Smooth muscle cell (in vitro differentiated cells): Measurements from ENCODE around the gene SLC38A8. TPM values are rescaled to one million over a fixed set of nuclear protein-coding genes. Genes with fewer than 3 reads are reported as not detected.

ENCODE experiments used
- DNase-seq: peaks from one replicate; lab custom pipeline; 2025; ENCODE audit not compliant: unreplicated experiment; lab: John Stamatoyannopoulos, UW
- H2AFZ ChIP-seq: fragments of 200-600 bp; sonication (generic); 2 replicates; pipeline ENCODE4 v1.6.0; 2016; ENCODE audit warnings: antibody characterized with exemption, low read depth, mild to moderate bottlenecking
- H3F3A ChIP-seq: fragments of 200-600 bp; sonication (generic); 2 replicates; pipeline ENCODE4 v1.6.0; 2017; ENCODE audit warnings: antibody characterized with exemption, low read depth
- H3K27ac ChIP-seq: fragments of 200-600 bp; sonication (generic); 2 replicates; pipeline ENCODE4 v1.5.1; 2016; ENCODE audit warnings: low read depth, mild to moderate bottlenecking
- H3K27me3 ChIP-seq: fragments of 200-600 bp; sonication (generic); 2 replicates; pipeline ENCODE4 v1.6.1; 2016; ENCODE audit warnings: low read depth, mild to moderate bottlenecking
- H3K36me3 ChIP-seq: fragments of 200-600 bp; sonication (generic); 2 replicates; pipeline ENCODE4 v1.5.1; 2016; ENCODE audit warnings: low read depth
- H3K4me1 ChIP-seq: fragments of 200-600 bp; sonication (generic); 2 replicates; pipeline ENCODE4 v1.5.1; 2016; ENCODE audit warnings: low read depth
- H3K4me2 ChIP-seq: fragments of 200-600 bp; sonication (generic); 2 replicates; pipeline ENCODE4 v1.6.0; 2016; ENCODE audit warnings: mild to moderate bottlenecking
- H3K4me3 ChIP-seq: fragments of 200-600 bp; sonication (generic); 2 replicates; pipeline ENCODE4 v1.5.1; 2016; ENCODE audit warnings: mild to moderate bottlenecking
- H3K79me2 ChIP-seq: fragments of 200-600 bp; sonication (generic); 2 replicates; pipeline ENCODE4 v1.6.0; 2016; ENCODE audit warnings: low read depth, mild to moderate bottlenecking
- H3K9ac ChIP-seq: fragments of 200-600 bp; sonication (generic); 2 replicates; pipeline ENCODE4 v1.6.0; 2016; ENCODE audit warnings: low read depth
- H3K9me3 ChIP-seq: fragments of 200-600 bp; sonication (generic); replicated peaks from 2 replicates; pipeline ENCODE4 v1.5.1; 2016; ENCODE audit warnings: low read depth
- H4K20me1 ChIP-seq: fragments of 200-600 bp; sonication (generic); 2 replicates; pipeline ENCODE4 v1.6.0; 2016; ENCODE audit warnings: low read depth
- CTCF ChIP-seq: fragments of 200-600 bp; sonication (generic); IDR thresholded peaks from 2 replicates; pipeline ENCODE4 v1.5.1; 2017; ENCODE audit warnings: borderline replicate concordance, mild to moderate bottlenecking, antibody characterized with exemption; ENCODE audit not compliant: insufficient read depth, poor library complexity, severe bottlenecking
- WGBS: methylation state at CpG from one replicate; pipeline ENCODE4 v1.1.7; 2016; ENCODE audit warnings: low lambda C conversion rate; 5-methylcytosine and 5-hydroxymethylcytosine counted together
- polyA plus RNA-seq: library from polyadenylated mRNA; unstranded; fragments of >200 nt; fragmentation: Nextera tagmentation; extraction: Ambion mirVana; gene quantifications from 2 replicates; pipeline ENCODE4 v1.2.1, GENCODE V29; 2016
- total RNA-seq: library from RNA; depleted of rRNA; stranded (reverse); fragments of >200 nt; gene quantifications from 2 replicates; pipeline ENCODE4 v1.2.3, GENCODE V29; 2014

Gene SLC38A8
- total and polyA plus RNA-seq, 2 experiments from 2014 or later: not detected

DNA sequence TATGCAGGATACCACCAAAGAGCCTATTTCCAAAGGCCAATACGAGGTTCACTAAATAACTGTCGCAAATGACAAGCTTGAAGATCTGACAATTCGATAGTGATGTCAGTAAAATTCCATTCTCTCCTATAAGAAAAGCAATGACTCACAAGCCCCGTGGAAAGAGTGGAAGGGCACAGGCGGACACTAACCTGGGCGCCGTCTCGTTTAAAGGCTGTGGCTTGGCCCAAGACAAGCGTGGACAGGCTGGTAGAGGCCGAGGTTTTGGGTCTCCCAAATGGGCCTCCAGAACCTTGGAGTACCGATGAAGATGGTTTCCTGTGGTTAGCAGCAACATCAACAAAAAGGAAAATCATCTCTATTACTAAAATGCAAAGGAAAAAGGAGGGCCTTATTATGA, 16.5 kb upstream of the SLC38A8 start:
- Histone ChIP-seq H4K20me1 (no peaks in the 10 kb centered on the region), H3K36me3 (no peaks in the 10 kb centered on the region), H3K79me2 (no peaks in the 10 kb centered on the region), H3F3A (no peaks in the 10 kb centered on the region), H2AFZ (no peak overlapping the region), H3K4me1 (peaks cover 4% of the 10 kb centered on the region), H3K9me3 (no peaks in the 10 kb centered on the region), H3K27ac (peak overlapping the region; percentile 85), H3K27me3 (no peaks in the 10 kb centered on the region), H3K4me3 (no peak overlapping the region), H3K4me2 (peak overlapping the region; percentile 48), H3K9ac (no peak overlapping the region)
- WGBS: 54% methylated on average over 11 of the region's 11 CpGs
- no peak for DNase-seq
- TF ChIP-seq CTCF: no peak

DNA sequence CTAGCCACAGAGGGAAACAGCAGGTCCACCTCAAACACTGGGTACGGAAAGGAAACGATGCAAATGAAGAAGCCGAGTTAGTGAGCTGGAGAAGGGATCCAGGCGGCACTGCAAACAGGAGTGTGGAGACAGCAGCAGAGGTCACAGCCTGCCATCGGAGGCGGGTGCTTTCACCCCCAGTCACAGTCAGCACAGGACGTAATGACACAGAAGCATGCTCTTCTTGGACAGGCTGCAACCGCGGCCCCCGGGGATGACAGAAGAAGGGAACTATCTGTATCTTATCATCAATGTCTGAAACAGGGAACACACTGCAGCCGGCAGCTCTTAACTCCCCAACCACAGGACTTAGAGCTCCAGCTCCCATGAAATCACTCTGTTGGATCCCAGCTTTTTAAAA, 16.1 kb upstream of the SLC38A8 start:
- no peak for DNase-seq
- H3K27ac ChIP-seq: peak overlapping the region; percentile 85
- no peaks in the 10 kb centered on the region for H3F3A ChIP-seq
- H3K9ac ChIP-seq: peak overlapping the region; percentile 9
- H3K27me3 ChIP-seq: no peaks in the 10 kb centered on the region
- no peaks in the 10 kb centered on the region for H3K36me3 ChIP-seq
- no peak overlapping the region for H2AFZ ChIP-seq
- H3K4me1 ChIP-seq: peaks cover 4% of the 10 kb centered on the region
- no peaks in the 10 kb centered on the region for H4K20me1 ChIP-seq
- H3K4me2 ChIP-seq: peak overlapping the region; percentile 58
- no peak for TF ChIP-seq CTCF
- 59% methylated on average over 11 of the region's 11 CpGs for WGBS
- H3K4me3 ChIP-seq: no peak overlapping the region
- no peaks in the 10 kb centered on the region for H3K9me3 ChIP-seq
- no peaks in the 10 kb centered on the region for H3K79me2 ChIP-seq

GRCh38 chr16:84058211-84058610, 15.6 kb upstream of the SLC38A8 start:
- Histone ChIP-seq H3F3A (no peaks in the 10 kb centered on the region), H2AFZ (no peak overlapping the region), H3K27ac (peak overlapping the region; percentile 85), H4K20me1 (no peaks in the 10 kb centered on the region), H3K27me3 (no peaks in the 10 kb centered on the region), H3K4me3 (no peak overlapping the region), H3K9ac (peak overlapping the region; percentile 9), H3K4me1 (peaks cover 4% of the 10 kb centered on the region), H3K9me3 (no peaks in the 10 kb centered on the region), H3K4me2 (peak overlapping the region; percentile 58), H3K36me3 (no peaks in the 10 kb centered on the region), H3K79me2 (no peaks in the 10 kb centered on the region)
- DNase-seq: no peak
- WGBS: 99% methylated on average over 12 of the region's 15 CpGs
- no peak for TF ChIP-seq CTCF

- Histone ChIP-seq H3K4me1 (no peaks in the 10 kb centered on the region), H3K79me2 (no peaks in the 10 kb centered on the region), H3K9ac (no peak overlapping the region), H3K9me3 (no peaks in the 10 kb centered on the region), H3K4me3 (no peak overlapping the region), H4K20me1 (no peaks in the 10 kb centered on the region), H3K27ac (no peak overlapping the region), H3K4me2 (no peak overlapping the region), H3K36me3 (no peaks in the 10 kb centered on the region), H3F3A (no peaks in the 10 kb centered on the region), H2AFZ (no peak overlapping the region), H3K27me3 (no peaks in the 10 kb centered on the region)
- DNase-seq: no peak
- TF ChIP-seq CTCF: no peak
- WGBS: 96% methylated on average over 7 of the region's 7 CpGs
These were observed 14.3 kb upstream of the SLC38A8 start for GRCh38 chr16:84056933-84057332.
